Stimulated activated naive B cell treated with anti-CD40 and anti-IgM and Interleukin-4, amounts not matched to agents 10 μg/mL and 1 μg/mL and 100 μg/mL, for 72 hours (primary cell): Measurements from ENCODE around the gene ELOVL4.

Experiments
- ATAC-seq, 2 donors: fragments of 150-1000 bp; cut with Tn5 transposase; replicated peaks; 2 replicates each; pipeline ENCODE4 v1.10.0; 2021; ENCODE audit warnings: moderate library complexity in 1 of 2
- DNase-seq: peaks from one replicate; pipeline ENCODE4 v3.0.0; 2021
- H3K27ac Mint-ChIP-seq: one replicate; pipeline ENCODE4 v1.8.0; 2022; ENCODE audit warnings: mild to moderate bottlenecking, mixed read lengths
- H3K27me3 Mint-ChIP-seq, 2 donors: one replicate each; pipeline ENCODE4 v1.8.0; 2022; ENCODE audit warnings: mixed read lengths in 2 of 2
- H3K36me3 Mint-ChIP-seq, 2 donors: one replicate each; pipeline ENCODE4 v1.8.0; 2022; ENCODE audit warnings: mixed read lengths in 2 of 2, mild to moderate bottlenecking in 1 of 2
- H3K4me1 Mint-ChIP-seq, 2 donors: one replicate each; pipeline ENCODE4 v1.8.0; 2022; ENCODE audit warnings: mixed read lengths in 2 of 2, mild to moderate bottlenecking in 1 of 2
- H3K4me3 Mint-ChIP-seq, 2 donors: one replicate each; pipeline ENCODE4 v1.8.0; 2022; ENCODE audit warnings: mild to moderate bottlenecking in 2 of 2, mixed read lengths in 2 of 2, moderate library complexity in 1 of 2
- H3K9me3 Mint-ChIP-seq, 2 donors: one replicate each; pipeline ENCODE4 v1.8.0; 2022; ENCODE audit warnings: mixed read lengths in 2 of 2, mild to moderate bottlenecking in 1 of 2

Gene ELOVL4

DNA sequence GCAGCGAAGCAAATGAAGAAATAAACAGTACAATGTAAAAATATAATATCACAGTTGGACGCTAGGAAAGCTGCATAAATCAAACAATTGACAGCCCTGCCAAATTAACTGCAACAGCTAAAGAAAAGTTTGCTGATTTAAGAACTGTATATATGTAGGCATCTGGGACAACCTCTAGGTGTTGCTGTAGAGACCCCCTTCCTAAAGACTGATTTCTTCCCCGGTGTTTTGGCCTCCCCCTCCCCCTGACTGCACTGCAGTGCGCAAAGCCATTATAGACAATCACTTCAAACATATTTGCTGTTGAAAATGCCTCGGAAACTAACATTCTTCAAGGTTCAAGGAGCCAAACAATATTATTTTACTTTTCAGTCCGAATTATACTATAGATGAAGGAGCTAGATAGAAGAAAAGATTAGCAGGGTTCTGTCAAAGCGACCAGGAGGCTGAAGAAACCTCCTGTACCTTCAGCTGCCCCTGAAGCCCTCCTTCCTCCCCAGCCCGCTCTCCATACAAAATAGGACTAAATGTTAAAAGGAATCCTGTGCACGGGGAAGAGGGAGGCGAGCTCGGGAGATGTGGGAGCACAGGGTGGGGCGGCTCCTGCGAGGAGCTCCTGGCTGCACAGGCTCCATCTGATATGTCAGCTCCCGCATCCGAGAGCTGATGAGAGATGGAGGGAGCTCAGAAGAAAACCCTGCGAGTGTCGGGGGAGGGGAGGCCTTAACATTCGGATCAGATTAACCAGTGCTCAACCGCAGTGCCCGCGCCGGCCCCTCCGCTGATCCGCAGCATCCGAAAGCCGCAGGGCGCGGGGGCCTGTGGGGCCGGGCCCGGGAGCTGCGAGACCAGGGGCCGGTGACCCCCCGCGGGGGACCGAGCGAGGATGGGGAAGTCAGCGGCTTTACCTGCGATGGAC lies 822 bp downstream of the ELOVL4 start:
- Mint-ChIP-seq H3K4me3 (peak overlapping the region; percentile 80 to 89), H3K4me1 (peaks cover 9 to 15% of the 10 kb centered on the region in 2 donors), H3K9me3 (no peaks in the 10 kb centered on the region), H3K36me3 (no peaks in the 10 kb centered on the region), H3K27ac (no peak overlapping the region), H3K27me3 (peaks cover 50 to 64% of the 10 kb centered on the region in 2 donors)
- DNase-seq: peak; percentile 1
- peak; percentile 46 to 57 for ATAC-seq

DNA sequence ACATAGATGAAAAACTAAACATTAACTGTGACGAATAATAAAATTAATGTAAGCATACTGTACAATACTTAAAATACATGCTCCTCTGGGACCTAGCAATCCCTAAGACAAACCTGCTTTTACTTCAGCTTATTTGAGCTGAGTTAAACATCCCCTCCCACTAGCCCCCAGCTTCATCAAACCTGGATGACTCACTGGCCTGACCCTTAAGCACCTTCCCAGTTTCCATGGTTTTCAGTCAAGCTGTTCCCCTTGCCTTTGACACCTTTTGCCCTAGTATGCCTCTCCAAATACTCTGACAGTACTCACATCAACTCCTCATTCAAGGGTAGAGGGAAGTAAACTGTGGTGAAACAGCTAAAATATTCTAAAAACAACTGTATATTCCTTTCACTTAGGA lies 4.2 kb downstream of the ELOVL4 start:
- H3K4me3 Mint-ChIP-seq: no peak overlapping the region
- peaks cover 9 to 15% of the 10 kb centered on the region in 2 donors for H3K4me1 Mint-ChIP-seq
- no peak overlapping the region for H3K27ac Mint-ChIP-seq
- no peaks in the 10 kb centered on the region for H3K36me3 Mint-ChIP-seq
- ATAC-seq (no peak), DNase-seq (no peak)
- H3K9me3 Mint-ChIP-seq: no peaks in the 10 kb centered on the region
- peaks cover 45 to 54% of the 10 kb centered on the region in 2 donors for H3K27me3 Mint-ChIP-seq

DNA sequence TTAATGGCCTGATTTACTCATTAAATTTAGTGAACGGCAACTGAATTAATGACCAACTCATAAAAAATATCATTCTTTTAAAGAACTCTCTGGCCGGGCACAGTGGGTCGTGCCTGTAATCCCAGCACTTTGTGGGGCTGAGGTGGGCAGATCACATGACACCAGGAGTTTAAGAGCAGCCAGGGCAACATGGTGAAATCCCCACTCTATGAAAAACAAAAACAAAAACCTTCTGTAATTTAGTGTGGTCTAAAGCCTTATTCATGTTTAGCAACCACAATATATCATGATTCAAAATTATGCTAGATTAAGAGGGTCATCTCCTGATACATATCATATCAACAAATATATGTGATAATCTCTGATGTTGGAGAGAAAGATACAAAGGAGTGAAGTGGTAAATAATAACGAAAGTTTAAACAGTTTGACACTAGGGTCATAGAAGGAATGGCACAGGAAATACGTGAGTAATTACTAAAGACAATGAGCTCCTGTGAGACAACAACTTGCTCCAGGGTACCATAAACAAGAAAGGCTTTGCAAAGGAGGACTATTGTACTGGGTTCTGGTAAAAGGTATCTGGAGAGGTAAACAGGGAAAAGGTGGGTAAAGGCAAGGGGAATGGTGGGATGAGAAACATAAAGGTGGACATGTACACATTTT lies 5.7 kb downstream of the ELOVL4 start:
- DNase-seq (no peak), ATAC-seq (no peak)
- Mint-ChIP-seq H3K4me1 (peaks cover 5 to 10% of the 10 kb centered on the region in 2 donors), H3K36me3 (no peaks in the 10 kb centered on the region), H3K9me3 (no peaks in the 10 kb centered on the region), H3K4me3 (no peak overlapping the region), H3K27ac (no peak overlapping the region), H3K27me3 (peaks cover 37 to 42% of the 10 kb centered on the region in 2 donors)

DNA sequence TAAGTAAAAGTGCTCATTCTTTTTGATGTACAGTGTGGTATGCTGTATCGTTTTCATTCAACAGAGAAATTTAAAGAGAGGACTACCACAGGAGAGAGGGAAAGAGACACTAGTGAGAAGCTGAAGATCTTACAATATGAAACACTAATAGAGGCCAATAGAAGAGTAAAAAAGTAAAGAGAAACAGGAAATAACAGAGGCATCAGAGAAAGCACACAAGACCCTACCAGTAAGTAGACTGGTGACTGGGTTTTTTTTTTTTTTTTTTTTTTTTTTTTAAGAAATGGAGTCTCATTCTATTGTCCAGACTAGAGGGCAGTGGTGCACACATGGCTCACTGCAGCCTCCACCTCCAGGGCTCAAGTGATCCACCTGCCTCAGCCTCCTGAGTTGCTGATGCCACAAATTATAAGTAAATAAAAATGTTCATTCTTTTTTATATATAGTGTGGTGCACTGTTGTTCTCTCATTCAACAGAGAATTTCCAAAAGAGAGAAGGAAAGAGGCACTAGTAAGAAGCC lies 18.8 kb downstream of the ELOVL4 start:
- DNase-seq (no peak), ATAC-seq (no peak)
- Mint-ChIP-seq H3K27ac (no peak overlapping the region), H3K9me3 (no peaks in the 10 kb centered on the region), H3K4me3 (no peak overlapping the region), H3K36me3 (no peaks in the 10 kb centered on the region), H3K4me1 (no peaks in the 10 kb centered on the region), H3K27me3 (peaks cover 11 to 21% of the 10 kb centered on the region in 2 donors)

DNA sequence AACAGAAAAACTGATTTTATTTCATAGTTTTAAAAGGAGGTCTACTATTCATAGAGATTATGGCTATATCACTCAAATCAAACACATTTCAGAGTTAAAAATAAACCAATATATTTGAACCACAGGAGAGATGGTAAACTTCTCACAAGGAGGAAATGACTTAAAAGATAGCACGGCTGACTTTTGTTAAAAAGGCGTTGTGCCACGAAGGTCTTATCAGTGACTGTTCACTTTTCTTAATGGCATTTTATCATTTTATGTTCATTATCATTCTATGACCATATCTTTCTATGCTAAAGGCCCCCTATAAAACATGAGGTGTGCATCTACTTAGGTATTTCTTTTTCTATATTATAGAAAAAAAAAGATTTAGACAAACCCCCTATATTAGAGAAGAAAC lies 19.6 kb downstream of the ELOVL4 start:
- no peaks in the 10 kb centered on the region for H3K4me1 Mint-ChIP-seq
- H3K36me3 Mint-ChIP-seq: no peaks in the 10 kb centered on the region
- DNase-seq: no peak
- peaks cover 6 to 15% of the 10 kb centered on the region in 2 donors for H3K27me3 Mint-ChIP-seq
- no peaks in the 10 kb centered on the region for H3K9me3 Mint-ChIP-seq
- ATAC-seq: no peak
- H3K4me3 Mint-ChIP-seq: no peak overlapping the region
- no peak overlapping the region for H3K27ac Mint-ChIP-seq

DNA sequence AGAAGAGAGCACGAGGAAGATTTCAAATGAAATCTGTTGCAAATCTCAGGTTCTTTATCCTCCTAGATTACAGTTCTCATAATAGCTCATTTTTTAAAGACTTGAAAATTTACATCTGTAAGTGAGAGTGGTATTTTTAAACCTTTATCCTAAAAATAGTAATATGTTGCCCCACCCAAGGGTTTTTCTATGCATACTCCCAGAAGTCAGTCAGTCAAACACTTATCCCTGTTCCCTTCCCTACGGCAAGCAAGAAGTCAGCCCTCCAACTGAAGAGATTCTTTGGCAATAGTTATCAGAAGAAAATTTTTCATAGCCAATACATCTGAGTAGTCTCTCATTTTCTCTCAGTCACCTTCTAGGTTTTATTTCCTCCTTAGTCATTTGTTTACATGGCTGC lies 24.1 kb downstream of the ELOVL4 start:
- ATAC-seq (no peak), DNase-seq (no peak)
- Mint-ChIP-seq H3K4me1 (no peaks in the 10 kb centered on the region), H3K9me3 (no peaks in the 10 kb centered on the region), H3K27me3 (peaks cover 4 to 6% of the 10 kb centered on the region in 2 donors), H3K27ac (no peak overlapping the region), H3K4me3 (no peak overlapping the region), H3K36me3 (no peaks in the 10 kb centered on the region)

DNA sequence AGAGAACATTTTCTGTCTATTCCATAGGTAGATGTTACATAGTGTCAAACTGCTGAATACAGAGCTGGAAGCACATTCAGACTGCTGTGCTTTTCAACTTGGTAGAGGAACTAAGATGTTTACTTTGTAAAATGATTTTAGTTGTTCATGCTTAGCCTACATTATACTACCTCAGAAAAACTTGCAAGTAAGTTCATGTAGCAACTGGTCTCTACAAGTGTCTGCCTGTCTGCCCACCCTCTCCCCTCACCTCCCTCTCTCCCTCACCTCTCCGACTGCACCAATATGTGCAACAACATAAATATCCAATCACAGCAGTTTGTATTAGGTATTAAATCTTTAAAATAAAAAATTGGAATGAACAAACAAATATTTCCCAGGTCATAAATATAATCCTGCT lies 25.3 kb downstream of the ELOVL4 start:
- Mint-ChIP-seq H3K9me3 (no peaks in the 10 kb centered on the region), H3K27ac (no peak overlapping the region), H3K27me3 (peaks cover 6 to 7% of the 10 kb centered on the region in 2 donors), H3K4me1 (no peaks in the 10 kb centered on the region), H3K36me3 (no peaks in the 10 kb centered on the region), H3K4me3 (no peak overlapping the region)
- ATAC-seq (no peak), DNase-seq (no peak)

DNA sequence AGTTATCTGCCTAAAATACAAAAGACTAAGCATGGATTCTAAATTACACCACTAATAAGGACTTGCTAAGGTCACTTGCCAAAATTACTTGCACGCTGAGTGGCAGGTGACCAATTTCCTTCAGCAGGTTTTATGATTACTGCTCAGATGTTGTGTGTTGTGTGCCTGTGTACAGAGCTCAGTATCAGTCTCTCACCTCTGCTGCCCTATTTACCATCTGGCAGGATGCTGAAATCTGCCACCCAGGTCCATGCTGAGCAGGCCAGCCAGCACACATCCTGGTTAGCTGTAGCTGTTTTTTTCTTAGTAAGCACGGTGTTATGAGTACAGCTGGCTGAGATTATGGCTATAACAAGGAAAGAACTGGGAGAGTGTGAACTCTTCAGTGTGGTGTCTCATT lies 34.0 kb downstream of the ELOVL4 start:
- Mint-ChIP-seq H3K4me3 (no peak overlapping the region), H3K4me1 (no peaks in the 10 kb centered on the region), H3K9me3 (no peaks in the 10 kb centered on the region), H3K36me3 (no peaks in the 10 kb centered on the region), H3K27me3 (peaks cover 13 to 15% of the 10 kb centered on the region in 2 donors), H3K27ac (no peak overlapping the region)
- DNase-seq: no peak
- ATAC-seq: no peak

DNA sequence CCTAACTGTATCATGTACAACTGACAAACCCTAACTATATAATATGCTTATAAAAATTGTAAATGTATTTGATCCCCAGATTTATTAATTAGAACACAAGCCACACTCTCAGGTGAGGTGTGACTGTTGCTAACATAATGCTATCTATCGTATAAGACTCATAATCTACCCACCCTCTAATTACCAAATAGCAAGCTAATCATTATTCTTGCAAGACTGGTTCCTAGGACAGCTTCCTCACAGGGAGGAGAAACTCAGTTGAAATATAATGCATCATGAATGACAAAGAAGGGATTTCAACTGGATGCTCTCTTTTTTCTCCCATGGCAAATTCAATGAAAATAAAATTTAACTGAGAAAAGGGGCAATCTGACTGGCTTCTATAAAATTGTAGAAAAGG lies 35.4 kb downstream of the ELOVL4 start:
- Mint-ChIP-seq H3K27ac (no peak overlapping the region), H3K36me3 (no peaks in the 10 kb centered on the region), H3K4me3 (no peak overlapping the region), H3K4me1 (no peaks in the 10 kb centered on the region), H3K9me3 (no peaks in the 10 kb centered on the region), H3K27me3 (peaks cover 10 to 12% of the 10 kb centered on the region in 2 donors)
- DNase-seq (no peak), ATAC-seq (no peak)

DNA sequence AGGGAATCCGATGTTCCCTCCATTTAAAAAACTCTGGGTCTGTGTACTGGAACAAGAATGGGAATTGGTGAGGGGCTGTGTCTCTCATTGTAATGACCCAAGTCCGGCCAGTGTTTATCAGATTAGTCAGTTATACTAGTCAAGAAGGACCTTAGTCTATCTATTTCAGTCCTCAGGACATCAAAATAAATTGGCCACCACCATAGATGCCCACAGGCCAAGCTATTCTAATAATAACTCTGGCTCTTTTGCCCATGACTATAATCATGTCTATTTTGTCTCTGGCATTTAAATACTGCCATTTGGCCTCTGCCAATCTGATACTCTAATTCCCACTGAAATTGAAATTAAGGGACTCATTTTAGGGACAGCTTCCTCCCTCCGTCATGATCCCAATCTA lies 37.8 kb downstream of the ELOVL4 start:
- no peak overlapping the region for H3K27ac Mint-ChIP-seq

DNA sequence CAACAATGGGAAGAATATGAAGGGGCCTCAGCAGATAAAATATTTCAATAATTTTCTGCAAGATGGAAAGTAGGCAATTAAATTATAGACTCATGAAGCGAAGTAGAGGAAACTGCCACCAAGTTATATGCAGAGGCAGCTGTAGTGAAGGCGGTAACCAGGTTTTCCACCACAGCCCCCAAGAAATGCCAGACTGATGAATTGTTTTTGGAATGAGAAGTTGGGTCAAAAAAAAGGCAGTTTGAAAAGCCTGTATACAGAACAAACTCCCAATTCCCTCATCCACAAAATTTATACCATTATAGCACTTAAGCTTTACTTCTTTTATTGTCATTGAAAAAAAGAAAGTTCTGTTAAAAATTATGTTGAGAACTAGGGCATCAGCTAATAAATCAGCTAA lies 45.3 kb downstream of the ELOVL4 start:
- Mint-ChIP-seq H3K36me3 (no peaks in the 10 kb centered on the region), H3K27ac (no peak overlapping the region), H3K9me3 (no peaks in the 10 kb centered on the region), H3K4me3 (no peak overlapping the region), H3K27me3 (peaks cover 0 to 5% of the 10 kb centered on the region in 2 donors), H3K4me1 (no peaks in the 10 kb centered on the region)
- ATAC-seq (no peak), DNase-seq (no peak)

More for the DNA sequence above, 37.8 kb downstream of the ELOVL4 start:
- Mint-ChIP-seq H3K9me3 (no peaks in the 10 kb centered on the region), H3K4me3 (no peak overlapping the region), H3K4me1 (no peaks in the 10 kb centered on the region), H3K36me3 (no peaks in the 10 kb centered on the region), H3K27me3 (peaks cover 5% of the 10 kb centered on the region in 2 donors)
- ATAC-seq: no peak
- DNase-seq: no peak

DNA sequence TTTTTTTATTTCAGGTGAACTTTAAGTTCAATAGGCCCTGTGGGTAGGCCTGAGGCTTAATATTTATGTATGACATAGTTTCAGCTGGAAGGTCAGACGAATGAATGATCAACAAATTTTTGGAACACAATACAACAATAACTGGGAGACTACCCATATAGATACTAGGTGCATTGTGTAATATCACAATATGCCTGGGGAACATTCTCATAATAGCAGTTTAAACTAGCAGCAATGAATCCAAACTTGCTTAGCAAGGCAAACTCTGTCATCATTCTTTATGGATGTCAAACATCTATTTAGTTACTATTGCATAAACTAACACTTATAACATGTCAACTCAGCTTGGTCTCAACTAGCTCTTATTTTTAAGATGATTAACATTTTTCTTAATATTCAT lies 49.3 kb downstream of the ELOVL4 start:
- Mint-ChIP-seq H3K4me3 (no peak overlapping the region), H3K27me3 (peaks cover 5 to 6% of the 10 kb centered on the region in 2 donors)

DNA sequence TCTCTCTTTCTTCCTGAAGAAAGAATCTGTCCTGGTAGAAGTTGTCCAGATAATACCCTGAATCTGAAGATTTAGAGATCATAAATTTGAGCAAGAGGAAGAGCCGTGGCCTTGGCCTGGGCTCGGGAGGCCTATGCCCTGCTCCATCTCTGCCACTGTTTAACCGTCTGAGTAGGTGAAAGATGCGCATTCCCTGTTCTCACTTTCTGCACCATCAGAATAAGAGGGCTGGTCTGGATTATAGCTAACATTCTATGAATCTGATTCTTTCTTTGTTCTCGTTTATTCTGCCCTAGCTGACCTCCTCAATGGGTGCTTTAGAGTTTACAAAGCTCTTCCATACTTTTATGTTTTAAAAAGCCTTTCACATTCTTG lies 51.3 kb downstream of the ELOVL4 start:
- Mint-ChIP-seq H3K27me3 (peaks cover 0 to 6% of the 10 kb centered on the region in 2 donors), H3K36me3 (no peaks in the 10 kb centered on the region), H3K4me1 (no peaks in the 10 kb centered on the region), H3K4me3 (no peak overlapping the region), H3K27ac (no peak overlapping the region), H3K9me3 (peaks cover 0 to 1% of the 10 kb centered on the region in 2 donors)
- DNase-seq (no peak), ATAC-seq (no peak)

More for the DNA sequence above, 49.3 kb downstream of the ELOVL4 start:
- Mint-ChIP-seq H3K9me3 (peaks cover 0 to 1% of the 10 kb centered on the region in 2 donors), H3K4me1 (no peaks in the 10 kb centered on the region), H3K27ac (no peak overlapping the region), H3K36me3 (no peaks in the 10 kb centered on the region)
- no peak for ATAC-seq
- DNase-seq: no peak

DNA sequence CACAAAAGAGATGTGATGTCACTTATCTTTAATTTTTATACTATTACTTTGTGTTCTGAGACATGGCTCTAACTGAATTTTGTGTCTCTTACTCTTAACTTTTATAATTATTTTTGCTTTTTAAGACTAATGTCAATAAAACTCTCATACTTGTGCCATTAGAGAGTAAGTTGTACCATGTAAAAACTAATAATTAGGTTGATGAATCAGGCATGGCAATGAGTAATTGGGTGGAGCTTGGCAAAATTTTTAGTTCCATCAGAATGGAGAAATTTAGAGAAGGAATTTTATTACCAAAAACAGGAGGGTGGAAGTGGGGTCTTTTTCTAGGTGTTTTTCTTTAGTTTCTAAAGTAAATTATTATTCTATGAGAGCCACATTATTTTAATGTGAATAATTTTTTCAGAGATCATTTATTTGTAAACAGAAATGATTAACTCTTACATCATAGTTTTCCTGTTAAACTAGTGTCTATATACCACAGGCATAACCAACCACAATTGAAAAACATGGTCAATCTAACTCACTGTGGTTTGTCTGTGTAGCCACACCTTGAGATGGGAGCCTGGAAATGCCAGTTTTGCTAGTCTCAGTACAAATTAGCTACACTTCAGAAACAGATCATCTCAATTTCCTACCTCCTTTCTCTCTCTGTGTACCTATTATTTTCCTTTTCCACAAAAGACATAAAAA lies 51.8 kb downstream of the ELOVL4 start:
- peaks cover 4 to 6% of the 10 kb centered on the region in 2 donors for H3K9me3 Mint-ChIP-seq
- no peaks in the 10 kb centered on the region for H3K4me1 Mint-ChIP-seq
- DNase-seq (no peak), ATAC-seq (no peak)
- peaks cover 0 to 6% of the 10 kb centered on the region in 2 donors for H3K27me3 Mint-ChIP-seq
- H3K27ac Mint-ChIP-seq: no peak overlapping the region
- no peaks in the 10 kb centered on the region for H3K36me3 Mint-ChIP-seq
- H3K4me3 Mint-ChIP-seq: no peak overlapping the region
